Upper lobe of right lung (tissue), 1 donor: Measurements from ENCODE around the gene PDE7B. TPM values are rescaled to one million over a fixed set of nuclear protein-coding genes. Genes with fewer than 3 reads are reported as not detected.

Experiments
- ATAC-seq: fragments of 200-7000 bp; cut with Tn5 transposase; one replicate; pipeline ENCODE4 v1.9.1; 2020; ENCODE audit warnings: mild to moderate bottlenecking, moderate library complexity
- DNase-seq: peaks from one replicate; pipeline ENCODE4 v3.0.0-alpha.2; 2020
- H3K27ac ChIP-seq: fragments of 200-600 bp; one replicate; pipeline ENCODE4 v1.8.0; 2022
- H3K27me3 ChIP-seq: fragments of 200-600 bp; one replicate; pipeline ENCODE4 v1.8.0; 2022; ENCODE audit warnings: mild to moderate bottlenecking
- H3K36me3 ChIP-seq: fragments of 200-600 bp; one replicate; pipeline ENCODE4 v1.8.0; 2022
- H3K4me1 ChIP-seq: fragments of 200-600 bp; one replicate; pipeline ENCODE4 v1.8.0; 2022
- H3K4me3 ChIP-seq: fragments of 200-600 bp; one replicate; pipeline ENCODE4 v1.8.0; 2022; ENCODE audit warnings: mild to moderate bottlenecking
- H3K9me3 ChIP-seq: fragments of 200-600 bp; one replicate; pipeline ENCODE4 v1.8.0; 2022
- intact Hi-C: fragments of 100-400 bp; cut with DNase I; formaldehyde crosslinking; loops from one replicate; pipeline ENCODE4 v1.11.0; 2022
- total RNA-seq: library from RNA; stranded (reverse); fragmentation: NEBNext Ultra II Directional; extraction: Animal tissue kit (Norgen Biotek cat#: 25700); gene quantifications from one replicate; pipeline ENCODE4 v1.2.1, GENCODE V29; 2021
- TF ChIP-seq, protein P1 (sequence below): fragments of 200-600 bp; IDR thresholded peaks from one replicate; pipeline ENCODE4 v1.8.0; 2022; ENCODE audit warnings: antibody characterized with exemption
- donor health status: DM: no; HTN: yes; CAD: no; lungs with severe emphysema.

The PDE7B gene
- total RNA-seq, 1 donor from 2014 or later: 4.2 TPM

DNA sequence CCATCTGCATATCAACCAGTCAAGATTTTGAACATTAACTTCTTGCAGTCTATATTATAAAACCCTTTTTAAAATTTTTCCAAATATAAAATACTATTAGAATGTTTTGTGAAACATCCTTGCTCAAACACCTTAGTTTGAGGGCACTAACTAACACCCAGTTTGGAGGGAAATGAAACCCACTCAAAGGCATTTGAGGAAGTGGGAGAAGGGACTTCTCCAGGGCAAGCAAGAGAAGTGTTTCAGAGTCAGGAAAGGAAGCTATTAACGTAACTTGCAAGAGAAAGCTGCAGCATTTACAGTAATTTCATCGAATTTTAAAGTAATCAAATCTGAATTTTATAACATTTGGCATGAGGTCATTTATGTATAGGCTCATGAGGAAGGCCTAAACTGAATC is 377.3 kb downstream of the PDE7B start:
- peak; percentile 54 for ATAC-seq
- TF ChIP-seq, protein P1, sequence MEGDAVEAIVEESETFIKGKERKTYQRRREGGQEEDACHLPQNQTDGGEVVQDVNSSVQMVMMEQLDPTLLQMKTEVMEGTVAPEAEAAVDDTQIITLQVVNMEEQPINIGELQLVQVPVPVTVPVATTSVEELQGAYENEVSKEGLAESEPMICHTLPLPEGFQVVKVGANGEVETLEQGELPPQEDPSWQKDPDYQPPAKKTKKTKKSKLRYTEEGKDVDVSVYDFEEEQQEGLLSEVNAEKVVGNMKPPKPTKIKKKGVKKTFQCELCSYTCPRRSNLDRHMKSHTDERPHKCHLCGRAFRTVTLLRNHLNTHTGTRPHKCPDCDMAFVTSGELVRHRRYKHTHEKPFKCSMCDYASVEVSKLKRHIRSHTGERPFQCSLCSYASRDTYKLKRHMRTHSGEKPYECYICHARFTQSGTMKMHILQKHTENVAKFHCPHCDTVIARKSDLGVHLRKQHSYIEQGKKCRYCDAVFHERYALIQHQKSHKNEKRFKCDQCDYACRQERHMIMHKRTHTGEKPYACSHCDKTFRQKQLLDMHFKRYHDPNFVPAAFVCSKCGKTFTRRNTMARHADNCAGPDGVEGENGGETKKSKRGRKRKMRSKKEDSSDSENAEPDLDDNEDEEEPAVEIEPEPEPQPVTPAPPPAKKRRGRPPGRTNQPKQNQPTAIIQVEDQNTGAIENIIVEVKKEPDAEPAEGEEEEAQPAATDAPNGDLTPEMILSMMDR: no peak
- DNase-seq: no peak
- H3K27ac ChIP-seq: no peak overlapping the region
- intact Hi-C loops: no loop called here
- no peaks in the 10 kb centered on the region for H3K36me3 ChIP-seq
- no peaks in the 10 kb centered on the region for H3K9me3 ChIP-seq
- H3K27me3 ChIP-seq: no peaks in the 10 kb centered on the region
- peaks cover 5% of the 10 kb centered on the region for H3K4me1 ChIP-seq
- no peak overlapping the region for H3K4me3 ChIP-seq

DNA sequence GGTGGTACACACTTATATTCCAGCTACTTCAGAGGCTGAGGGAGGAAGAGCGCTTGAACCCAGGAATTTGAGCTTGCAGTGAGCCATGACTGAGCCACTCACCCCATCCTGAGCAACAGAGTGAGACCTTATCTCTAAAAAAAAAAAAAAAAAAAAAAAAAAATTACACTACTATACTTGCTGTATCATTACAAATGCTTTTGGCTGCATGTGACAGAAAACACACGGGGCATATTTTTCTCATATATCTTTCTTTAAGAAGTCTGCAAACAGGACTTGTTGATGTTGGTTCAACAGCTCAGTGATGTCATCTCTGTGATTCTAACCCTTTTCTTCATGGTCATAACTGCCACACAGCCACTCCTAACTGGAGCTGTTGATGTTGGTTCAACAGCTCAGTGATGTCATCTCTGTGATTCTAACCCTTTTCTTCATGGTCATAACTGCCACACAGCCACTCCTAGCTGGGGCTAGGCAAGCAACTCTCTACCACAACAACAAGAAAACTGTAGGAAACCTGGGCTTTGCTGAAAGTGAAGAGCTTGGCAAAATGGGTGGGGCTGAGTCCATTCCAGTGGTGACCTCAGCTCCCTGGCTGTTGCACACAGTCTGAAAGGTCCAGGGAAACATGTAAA is 378.8 kb downstream of the PDE7B start:
- TF ChIP-seq, protein P1: no peak
- H3K27ac ChIP-seq: no peak overlapping the region
- DNase-seq: no peak
- H3K9me3 ChIP-seq: no peaks in the 10 kb centered on the region
- peaks cover 5% of the 10 kb centered on the region for H3K4me1 ChIP-seq
- no peak overlapping the region for H3K4me3 ChIP-seq
- no peak for ATAC-seq
- no peaks in the 10 kb centered on the region for H3K36me3 ChIP-seq
- intact Hi-C loops: no loop called here
- H3K27me3 ChIP-seq: no peaks in the 10 kb centered on the region

DNA sequence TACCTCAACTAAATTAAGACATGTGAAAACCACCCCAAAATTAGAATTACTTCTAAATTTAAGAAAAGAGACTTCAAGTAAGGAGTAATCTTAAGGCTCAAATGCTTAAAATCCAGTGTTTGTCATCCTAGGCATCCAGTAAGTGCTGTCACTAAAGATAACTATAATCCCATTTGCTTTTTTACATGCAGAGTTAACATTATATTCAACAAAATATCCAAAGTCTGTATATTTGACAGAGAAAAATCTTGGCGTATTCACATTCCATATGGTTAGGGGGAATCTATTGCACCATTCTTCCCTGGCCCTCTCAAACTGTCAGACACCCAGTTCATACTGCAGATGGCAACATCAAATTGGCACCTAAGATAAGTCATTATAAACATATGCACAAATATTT is 381.2 kb downstream of the PDE7B start:
- Histone ChIP-seq H3K9me3 (no peaks in the 10 kb centered on the region), H3K27me3 (no peaks in the 10 kb centered on the region), H3K4me3 (no peak overlapping the region), H3K4me1 (no peaks in the 10 kb centered on the region), H3K36me3 (no peaks in the 10 kb centered on the region), H3K27ac (no peak overlapping the region)
- intact Hi-C loops: no loop called here
- DNase-seq: no peak
- ATAC-seq: no peak
- TF ChIP-seq, protein P1: no peak

DNA sequence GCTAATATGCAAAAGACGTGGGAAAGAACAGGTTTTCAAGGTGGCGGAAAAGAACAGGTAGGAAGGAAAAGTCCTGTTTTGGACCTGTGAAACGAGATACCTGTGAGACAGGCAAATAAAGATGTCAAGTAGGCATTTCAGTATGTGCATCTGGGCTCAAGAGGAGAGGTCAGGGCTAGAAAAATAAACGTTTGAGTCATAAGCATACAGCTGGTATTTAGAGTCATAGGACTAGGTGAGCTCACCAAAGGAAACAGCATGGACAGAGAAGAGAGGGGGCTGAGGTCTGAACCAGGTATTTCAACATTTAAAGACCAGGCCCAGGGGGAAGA is 383.7 kb downstream of the PDE7B start:
- H3K9me3 ChIP-seq: no peaks in the 10 kb centered on the region
- no peak overlapping the region for H3K27ac ChIP-seq
- no peak overlapping the region for H3K4me3 ChIP-seq
- H3K4me1 ChIP-seq: no peaks in the 10 kb centered on the region
- TF ChIP-seq, protein P1: no peak
- no peaks in the 10 kb centered on the region for H3K36me3 ChIP-seq
- no peaks in the 10 kb centered on the region for H3K27me3 ChIP-seq
- ATAC-seq: no peak
- no peak for DNase-seq
- intact Hi-C loops: no loop called here

DNA sequence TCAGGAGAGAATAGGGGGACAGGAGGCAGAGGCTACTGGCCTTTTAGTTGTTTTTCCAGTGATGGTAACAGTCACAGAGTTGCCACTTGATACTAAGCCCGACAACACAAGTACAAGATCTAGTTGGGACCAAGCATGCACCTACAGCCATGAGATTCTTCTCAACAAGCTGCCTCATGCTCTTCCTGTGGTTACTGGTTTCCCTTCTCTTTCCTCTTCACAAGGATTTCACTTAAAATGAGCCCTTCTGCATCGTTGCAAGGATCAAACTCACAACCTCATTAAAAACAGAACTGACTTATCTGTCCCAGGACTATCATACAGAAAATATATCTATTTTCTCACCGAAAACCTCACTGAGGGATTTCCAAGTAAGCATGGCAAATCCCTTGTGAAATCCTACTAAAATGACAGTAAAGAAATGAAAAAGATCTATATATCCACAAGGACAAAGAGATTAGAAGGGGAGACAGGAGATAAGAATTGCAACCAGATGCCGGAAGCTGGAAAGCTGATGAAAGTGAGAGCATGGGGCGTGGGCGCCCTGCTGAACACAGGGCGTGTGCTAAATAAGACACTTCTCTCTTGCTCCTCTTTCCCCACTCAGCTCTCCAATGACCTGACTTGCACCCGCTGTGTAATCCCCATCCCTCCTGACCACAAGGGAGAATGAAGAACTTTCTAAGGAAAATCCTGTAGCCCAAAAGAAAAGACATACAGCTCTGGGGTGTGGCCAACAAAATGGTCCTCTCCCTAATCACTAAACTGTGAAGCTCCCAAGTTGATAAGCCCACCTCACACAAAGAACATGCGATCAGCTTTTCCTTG is 385.2 kb downstream of the PDE7B start:
- Histone ChIP-seq H3K27ac (no peak overlapping the region), H3K4me3 (no peak overlapping the region), H3K9me3 (no peaks in the 10 kb centered on the region), H3K36me3 (no peaks in the 10 kb centered on the region), H3K27me3 (no peaks in the 10 kb centered on the region), H3K4me1 (no peaks in the 10 kb centered on the region)
- intact Hi-C loops: no loop called here
- DNase-seq (peak; percentile 72), ATAC-seq (peak; percentile 93)
- TF ChIP-seq, protein P1: no peak
